ENCODE data around the gene SCMH1.

GRCh38 chr1:41239988-41240610, 2.0 kb downstream of the SCMH1 start:
- TF ChIP-seq POLR2A (IDR thresholded peaks at IDR 0.05; ENCODE audit: low read depth), result no peak
- TF ChIP-seq POLR2AphosphoS5 (IDR thresholded peaks at IDR 0.05), result no peak
- TF ChIP-seq CTCF (IDR thresholded peaks at IDR 0.05), result peak; percentile 30 to 45 (median 33)
- no peak for TF ChIP-seq EP300 (IDR thresholded peaks at IDR 0.05)
